NK-92 (cell line): ENCODE results near the gene PHLDA1.

Source experiments
- DNase-seq: peaks from one replicate; lab custom pipeline; 2025; ENCODE audit not compliant: unreplicated experiment; lab: John Stamatoyannopoulos, UW

PHLDA1 gene

GRCh38 chr12:76037130-76038103 lies 5.8 kb upstream of the PHLDA1 start:
- no peak for DNase-seq

- no peak for DNase-seq
These were observed 3.5 kb upstream of the PHLDA1 start for GRCh38 chr12:76035045-76035444.

- no peak for DNase-seq
These were observed 1.8 kb upstream of the PHLDA1 start for GRCh38 chr12:76033081-76034011.

GRCh38 chr12:76032043-76032981 lies 736 bp upstream of the PHLDA1 start:
- no peak for DNase-seq

GRCh38 chr12:76031081-76031413 lies 529 bp downstream of the PHLDA1 start:
- DNase-seq: no peak

- no peak for DNase-seq
These were observed 1.1 kb downstream of the PHLDA1 start for GRCh38 chr12:76030341-76031080.

- DNase-seq: no peak
These were observed 1.6 kb downstream of the PHLDA1 start for GRCh38 chr12:76029982-76030340.

- DNase-seq: no peak
These were observed 2.9 kb downstream of the PHLDA1 start for GRCh38 chr12:76028571-76029277.

GRCh38 chr12:76026643-76027063 lies 4.9 kb downstream of the PHLDA1 start:
- DNase-seq: no peak

- no peak for DNase-seq
These were observed 5.7 kb downstream of the PHLDA1 start for GRCh38 chr12:76025601-76026575.

GRCh38 chr12:76024942-76025600 lies 6.5 kb downstream of the PHLDA1 start:
- DNase-seq: no peak

- DNase-seq: no peak
These were observed 7.3 kb downstream of the PHLDA1 start for GRCh38 chr12:76024102-76024781.

- no peak for DNase-seq
These were observed 8.4 kb downstream of the PHLDA1 start for GRCh38 chr12:76023069-76023690.

- no peak for DNase-seq
These were observed 9.1 kb downstream of the PHLDA1 start for GRCh38 chr12:76022506-76022905.

GRCh38 chr12:76020731-76021672 lies 10.6 kb downstream of the PHLDA1 start:
- no peak for DNase-seq

- peak; percentile 10 for DNase-seq
These were observed 11.3 kb downstream of the PHLDA1 start for GRCh38 chr12:76020281-76020680.
